HEK293 (cell line): ENCODE results near the gene SSTR5.

Experiments
- CTCF ChIA-PET: fragments of 350-600 bp; formaldehyde crosslinking; extraction: SDS; loops from one replicate; lab custom pipeline; 2021; ENCODE audit warnings: antibody characterized with exemption; lab: Yijun Ruan, JAX
- POLR2A ChIA-PET: fragments of 300-600 bp; formaldehyde crosslinking; extraction: SDS; loops from one replicate; lab custom pipeline; 2020; ENCODE audit warnings: antibody characterized with exemption, inconsistent platforms; lab: Yijun Ruan, JAX
- H3K27ac ChIP-seq: fragments of 200-500 bp; sonication (Bioruptor generic); 2 replicates; pipeline ENCODE4 v1.5.1; 2014; ENCODE audit warnings: low read depth, low read length, control low read depth, inconsistent platforms; ENCODE audit errors: extremely low read depth
- H3K36me3 ChIP-seq, 2 experiments: fragments of 200-500 bp in 1 of 2; sonication (Bioruptor generic) in 1 of 2; 1 replicate in 1 of 2; 2 replicates in 1 of 2; pipeline ENCODE4 v1.5.1; 2014 to 2017; ENCODE audit warnings: inconsistent platforms in 2 of 2, low read length in 2 of 2; ENCODE audit not compliant: control insufficient read depth in 2 of 2, insufficient read depth in 1 of 2
- H3K4me1 ChIP-seq: fragments of 200-500 bp; sonication (Bioruptor generic); 2 replicates; pipeline ENCODE4 v1.5.1; 2014; ENCODE audit warnings: mild to moderate bottlenecking, low read length, inconsistent platforms; ENCODE audit not compliant: control insufficient read depth, insufficient read depth
- H3K4me3 ChIP-seq: 2 replicates; pipeline ENCODE4 v1.5.1; 2011; ENCODE audit warnings: low read depth, mild to moderate bottlenecking, control low read depth, low read length, moderate library complexity
- H3K9me3 ChIP-seq: fragments of 200-500 bp; sonication (Bioruptor generic); 2 replicates; pipeline ENCODE4 v1.5.1; 2014; ENCODE audit warnings: low read depth, low read length, inconsistent platforms; ENCODE audit not compliant: control insufficient read depth, insufficient read depth
- KLF16 ChIP-seq: fragments of 450-650 bp; formaldehyde crosslinking; IDR thresholded peaks from 2 replicates; pipeline ENCODE4 v1.5.1; 2017; ENCODE audit warnings: missing biosample characterization, missing genetic modification characterization
- KLF7 ChIP-seq: fragments of 450-650 bp; formaldehyde crosslinking; IDR thresholded peaks from 2 replicates; pipeline ENCODE4 v1.5.1; 2016; ENCODE audit warnings: missing biosample characterization, missing genetic modification characterization, borderline replicate concordance
- KLF8 ChIP-seq: fragments of 450-650 bp; formaldehyde crosslinking; IDR thresholded peaks from 2 replicates; pipeline ENCODE4 v1.5.1; 2016; ENCODE audit warnings: missing biosample characterization, missing genetic modification characterization
- MZF1 ChIP-seq: fragments of 450-650 bp; formaldehyde crosslinking; IDR thresholded peaks from 2 replicates; pipeline ENCODE4 v1.5.1; 2017; ENCODE audit warnings: missing biosample characterization, missing genetic modification characterization, borderline replicate concordance
- SP3 ChIP-seq: fragments of 450-650 bp; formaldehyde crosslinking; IDR thresholded peaks from 2 replicates; pipeline ENCODE4 v1.5.1; 2016; ENCODE audit warnings: missing biosample characterization, missing genetic modification characterization
- ZBTB17 ChIP-seq: fragments of 450-650 bp; formaldehyde crosslinking; IDR thresholded peaks from 2 replicates; pipeline ENCODE4 v1.5.1; 2016; ENCODE audit warnings: missing biosample characterization, missing genetic modification characterization
- ZFHX2 ChIP-seq: fragments of 450-650 bp; formaldehyde crosslinking; conservative IDR thresholded peaks from 2 replicates; pipeline ENCODE4 v1.5.1; 2016; ENCODE audit warnings: missing biosample characterization, missing genetic modification characterization
- ZFP3 ChIP-seq: fragments of 450-650 bp; formaldehyde crosslinking; IDR thresholded peaks from 2 replicates; pipeline ENCODE4 v1.5.1; 2016; ENCODE audit warnings: low read depth, missing biosample characterization, missing genetic modification characterization
- ZFP41 ChIP-seq: fragments of 450-650 bp; formaldehyde crosslinking; IDR thresholded peaks from 2 replicates; pipeline ENCODE4 v1.5.1; 2016; ENCODE audit warnings: missing biosample characterization, missing genetic modification characterization, borderline replicate concordance
- ZNF202 ChIP-seq: fragments of 450-650 bp; formaldehyde crosslinking; IDR thresholded peaks from 2 replicates; pipeline ENCODE4 v1.5.1; 2016; ENCODE audit warnings: missing biosample characterization, missing genetic modification characterization, borderline replicate concordance
- ZNF23 ChIP-seq: fragments of 450-650 bp; formaldehyde crosslinking; IDR thresholded peaks from 2 replicates; pipeline ENCODE4 v1.5.1; 2016; ENCODE audit warnings: missing biosample characterization, missing genetic modification characterization, borderline replicate concordance
- ZNF548 ChIP-seq: fragments of 450-650 bp; formaldehyde crosslinking; IDR thresholded peaks from 2 replicates; pipeline ENCODE4 v1.5.1; 2016; ENCODE audit warnings: missing biosample characterization, missing genetic modification characterization
- ZNF585B ChIP-seq: fragments of 450-650 bp; formaldehyde crosslinking; IDR thresholded peaks from 2 replicates; pipeline ENCODE4 v1.5.1; 2016; ENCODE audit warnings: missing biosample characterization, missing genetic modification characterization
- ZNF621 ChIP-seq: fragments of 450-650 bp; formaldehyde crosslinking; IDR thresholded peaks from 2 replicates; pipeline ENCODE4 v1.5.1; 2017; ENCODE audit warnings: missing biosample characterization, missing genetic modification characterization
- ZNF830 ChIP-seq: fragments of 450-650 bp; IDR thresholded peaks from 2 replicates; pipeline ENCODE4 v1.5.0; 2018; ENCODE audit warnings: missing biosample characterization, missing genetic modification characterization, low read depth, mild to moderate bottlenecking, moderate library complexity
- TF ChIP-seq, protein P1 (sequence below): fragments of 450-650 bp; IDR thresholded peaks from 2 replicates; pipeline ENCODE4 v1.5.1; 2018; ENCODE audit warnings: missing biosample characterization, missing genetic modification characterization
- TF ChIP-seq, protein P2 (sequence below): fragments of 450-650 bp; formaldehyde crosslinking; IDR thresholded peaks from 2 replicates; pipeline ENCODE4 v1.5.1; 2016; ENCODE audit warnings: missing biosample characterization, missing genetic modification characterization
- TF ChIP-seq, protein P3 (sequence below): fragments of 450-650 bp; formaldehyde crosslinking; IDR thresholded peaks from 2 replicates; pipeline ENCODE4 v1.5.1; 2016; ENCODE audit warnings: missing biosample characterization, missing genetic modification characterization

SSTR5 gene

DNA sequence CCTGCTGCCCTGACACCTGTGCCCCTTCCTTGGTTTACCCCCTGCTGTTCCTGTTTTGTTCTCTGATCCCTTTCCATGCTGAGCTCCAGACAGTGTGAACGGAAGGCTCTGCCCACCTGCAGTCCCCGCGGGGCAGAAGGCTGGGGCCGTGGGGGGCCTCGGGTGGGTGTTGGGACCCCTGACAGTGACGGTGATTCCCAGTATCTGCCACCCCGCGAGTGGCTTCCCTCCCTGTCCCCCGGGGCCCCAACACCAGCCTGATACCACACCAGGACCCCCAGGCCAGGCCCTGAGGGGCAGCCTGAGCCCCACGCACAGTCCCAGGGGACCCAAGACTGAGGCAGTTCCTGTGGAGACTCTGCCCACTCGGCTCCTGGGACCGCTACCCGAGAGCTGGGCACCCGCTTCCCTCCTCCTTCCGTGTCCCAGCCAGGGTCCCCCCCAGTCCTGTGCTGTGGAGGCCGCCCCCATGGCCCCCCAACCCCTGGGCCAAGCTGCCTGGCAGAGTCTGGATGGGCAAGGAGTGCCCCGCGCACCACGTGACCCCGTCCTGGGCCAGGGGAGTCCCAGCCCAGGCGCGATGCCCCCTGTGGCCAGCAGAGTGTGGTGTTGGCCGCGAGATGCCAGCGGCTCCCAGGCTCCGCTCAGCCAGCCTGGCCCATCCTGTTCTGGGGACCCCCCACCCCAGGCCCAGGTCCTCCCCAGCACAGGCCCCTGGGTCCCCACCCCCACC is 33.5 kb downstream of the SSTR5 start (continued):
- TF ChIP-seq, protein P1, sequence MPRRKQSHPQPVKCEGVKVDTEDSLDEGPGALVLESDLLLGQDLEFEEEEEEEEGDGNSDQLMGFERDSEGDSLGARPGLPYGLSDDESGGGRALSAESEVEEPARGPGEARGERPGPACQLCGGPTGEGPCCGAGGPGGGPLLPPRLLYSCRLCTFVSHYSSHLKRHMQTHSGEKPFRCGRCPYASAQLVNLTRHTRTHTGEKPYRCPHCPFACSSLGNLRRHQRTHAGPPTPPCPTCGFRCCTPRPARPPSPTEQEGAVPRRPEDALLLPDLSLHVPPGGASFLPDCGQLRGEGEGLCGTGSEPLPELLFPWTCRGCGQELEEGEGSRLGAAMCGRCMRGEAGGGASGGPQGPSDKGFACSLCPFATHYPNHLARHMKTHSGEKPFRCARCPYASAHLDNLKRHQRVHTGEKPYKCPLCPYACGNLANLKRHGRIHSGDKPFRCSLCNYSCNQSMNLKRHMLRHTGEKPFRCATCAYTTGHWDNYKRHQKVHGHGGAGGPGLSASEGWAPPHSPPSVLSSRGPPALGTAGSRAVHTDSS = no peak
- 0 out of 2 replicates have a peak, but pooled peaks have one; percentile 22 for TF ChIP-seq ZFHX2 (tag by site-specific recombination)
- TF ChIP-seq ZNF585B (tag by site-specific recombination) = no peak
- no peak for TF ChIP-seq ZNF830 (tag by site-specific recombination)

DNA sequence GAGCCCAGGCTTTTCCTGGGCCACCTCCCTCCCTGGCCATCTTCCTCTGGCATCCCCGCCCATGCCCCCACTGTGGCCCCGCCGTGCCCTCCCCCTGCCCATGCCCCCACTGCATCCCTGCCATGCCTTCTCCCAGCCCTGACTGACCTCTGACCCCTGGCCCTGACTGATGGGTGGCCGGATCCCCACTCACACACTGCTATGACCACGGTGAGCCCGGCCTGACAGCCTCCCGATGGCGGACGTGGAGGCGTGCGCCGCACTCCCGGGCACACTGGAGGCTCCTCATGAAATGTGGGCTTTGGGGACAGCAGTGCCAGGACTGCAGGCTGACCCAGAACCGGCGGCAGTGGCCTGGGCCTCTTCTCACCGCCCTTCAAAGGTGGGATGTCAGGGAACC is 34.1 kb downstream of the SSTR5 start:
- no peak overlapping the region for H3K27ac ChIP-seq
- POLR2A ChIA-PET = no interaction called here
- no peaks in the 10 kb centered on the region for H3K36me3 ChIP-seq
- H3K9me3 ChIP-seq = no peaks in the 10 kb centered on the region
- no peak for TF ChIP-seq MZF1 (tag by site-specific recombination)
- no peak for TF ChIP-seq KLF8 (tag by site-specific recombination)
- TF ChIP-seq, protein P2, sequence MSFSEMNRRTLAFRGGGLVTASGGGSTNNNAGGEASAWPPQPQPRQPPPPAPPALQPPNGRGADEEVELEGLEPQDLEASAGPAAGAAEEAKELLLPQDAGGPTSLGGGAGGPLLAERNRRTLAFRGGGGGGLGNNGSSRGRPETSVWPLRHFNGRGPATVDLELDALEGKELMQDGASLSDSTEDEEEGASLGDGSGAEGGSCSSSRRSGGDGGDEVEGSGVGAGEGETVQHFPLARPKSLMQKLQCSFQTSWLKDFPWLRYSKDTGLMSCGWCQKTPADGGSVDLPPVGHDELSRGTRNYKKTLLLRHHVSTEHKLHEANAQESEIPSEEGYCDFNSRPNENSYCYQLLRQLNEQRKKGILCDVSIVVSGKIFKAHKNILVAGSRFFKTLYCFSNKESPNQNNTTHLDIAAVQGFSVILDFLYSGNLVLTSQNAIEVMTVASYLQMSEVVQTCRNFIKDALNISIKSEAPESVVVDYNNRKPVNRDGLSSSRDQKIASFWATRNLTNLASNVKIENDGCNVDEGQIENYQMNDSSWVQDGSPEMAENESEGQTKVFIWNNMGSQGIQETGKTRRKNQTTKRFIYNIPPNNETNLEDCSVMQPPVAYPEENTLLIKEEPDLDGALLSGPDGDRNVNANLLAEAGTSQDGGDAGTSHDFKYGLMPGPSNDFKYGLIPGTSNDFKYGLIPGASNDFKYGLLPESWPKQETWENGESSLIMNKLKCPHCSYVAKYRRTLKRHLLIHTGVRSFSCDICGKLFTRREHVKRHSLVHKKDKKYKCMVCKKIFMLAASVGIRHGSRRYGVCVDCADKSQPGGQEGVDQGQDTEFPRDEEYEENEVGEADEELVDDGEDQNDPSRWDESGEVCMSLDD (tag by site-specific recombination) = no peak
- TF ChIP-seq ZFP3 (tag by site-specific recombination) = no peak
- no peak for TF ChIP-seq ZBTB17
- no peak for TF ChIP-seq KLF7 (tag by site-specific recombination)
- TF ChIP-seq ZNF621 (tag by site-specific recombination) = no peak
- no peak for TF ChIP-seq ZNF548 (tag by site-specific recombination)
- TF ChIP-seq, protein P3, sequence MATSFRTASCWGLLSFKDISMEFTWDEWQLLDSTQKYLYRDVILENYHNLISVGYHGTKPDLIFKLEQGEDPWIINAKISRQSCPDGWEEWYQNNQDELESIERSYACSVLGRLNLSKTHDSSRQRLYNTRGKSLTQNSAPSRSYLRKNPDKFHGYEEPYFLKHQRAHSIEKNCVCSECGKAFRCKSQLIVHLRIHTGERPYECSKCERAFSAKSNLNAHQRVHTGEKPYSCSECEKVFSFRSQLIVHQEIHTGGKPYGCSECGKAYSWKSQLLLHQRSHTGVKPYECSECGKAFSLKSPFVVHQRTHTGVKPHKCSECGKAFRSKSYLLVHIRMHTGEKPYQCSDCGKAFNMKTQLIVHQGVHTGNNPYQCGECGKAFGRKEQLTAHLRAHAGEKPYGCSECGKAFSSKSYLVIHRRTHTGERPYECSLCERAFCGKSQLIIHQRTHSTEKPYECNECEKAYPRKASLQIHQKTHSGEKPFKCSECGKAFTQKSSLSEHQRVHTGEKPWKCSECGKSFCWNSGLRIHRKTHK = no peak
- no peak for TF ChIP-seq ZFP41 (tag by site-specific recombination)
- no peak for TF ChIP-seq ZNF202 (tag by site-specific recombination)
- TF ChIP-seq ZNF23 (tag by site-specific recombination) = no peak
- no peak for TF ChIP-seq KLF16
- TF ChIP-seq SP3 = no peak
- no peak overlapping the region for H3K4me3 ChIP-seq
- H3K4me1 ChIP-seq = no peaks in the 10 kb centered on the region; the same call in 1 of the 2 replicates
- CTCF ChIA-PET = interaction anchor here (0.7 to 2.2 kb wide), 4 partner anchors 42 to 90 kb away, joined by 3 to 11 read pairs (median 4); no protein-coding TSS in a partner anchor

DNA sequence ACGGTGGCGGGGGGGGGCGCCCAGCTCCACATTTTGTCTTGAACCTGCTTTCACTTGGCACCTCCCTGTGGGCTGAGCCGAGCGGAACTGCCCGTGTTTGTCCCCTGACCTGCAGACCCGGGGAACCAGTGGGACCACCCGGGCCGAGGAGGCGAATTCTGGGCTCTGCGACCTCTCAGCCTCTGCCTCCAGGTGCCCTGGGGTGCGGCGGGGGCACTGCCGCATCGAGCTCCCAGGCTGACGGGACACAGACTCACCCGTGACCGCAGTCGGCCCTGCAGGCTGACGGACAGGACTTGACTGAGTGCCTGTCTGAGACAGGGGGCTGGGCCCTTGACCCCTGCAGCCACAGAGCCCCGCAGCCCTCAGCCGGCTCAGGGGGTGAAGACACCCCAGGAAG is 34.6 kb downstream of the SSTR5 start:
- ChIA-PET POLR2A (no interaction called here), CTCF (interaction anchor here (2.2 kb wide), 1 partner anchor 89 kb away, joined by 11 read pairs; no protein-coding TSS in a partner anchor)
- Histone ChIP-seq H3K4me1 (no peaks in the 10 kb centered on the region; the same call in 1 of the 2 replicates), H3K36me3 (no peaks in the 10 kb centered on the region), H3K9me3 (no peaks in the 10 kb centered on the region), H3K27ac (no peak overlapping the region), H3K4me3 (no peak overlapping the region)
- no peak for TF ChIP-seq ZNF548 (tag by site-specific recombination)
